Erythroblast (primary cell): ENCODE results near the gene GNG7.

Source experiments
- GATA1 ChIP-seq: IDR thresholded peaks from 2 replicates; pipeline ENCODE4 v1.6.1; 2011; ENCODE audit warnings: low read depth, mild to moderate bottlenecking, control low read depth, low read length, moderate library complexity
- POLR2A ChIP-seq: IDR thresholded peaks from 2 replicates; pipeline ENCODE4 v1.6.1; 2011; ENCODE audit warnings: mild to moderate bottlenecking, low read length

DNA sequence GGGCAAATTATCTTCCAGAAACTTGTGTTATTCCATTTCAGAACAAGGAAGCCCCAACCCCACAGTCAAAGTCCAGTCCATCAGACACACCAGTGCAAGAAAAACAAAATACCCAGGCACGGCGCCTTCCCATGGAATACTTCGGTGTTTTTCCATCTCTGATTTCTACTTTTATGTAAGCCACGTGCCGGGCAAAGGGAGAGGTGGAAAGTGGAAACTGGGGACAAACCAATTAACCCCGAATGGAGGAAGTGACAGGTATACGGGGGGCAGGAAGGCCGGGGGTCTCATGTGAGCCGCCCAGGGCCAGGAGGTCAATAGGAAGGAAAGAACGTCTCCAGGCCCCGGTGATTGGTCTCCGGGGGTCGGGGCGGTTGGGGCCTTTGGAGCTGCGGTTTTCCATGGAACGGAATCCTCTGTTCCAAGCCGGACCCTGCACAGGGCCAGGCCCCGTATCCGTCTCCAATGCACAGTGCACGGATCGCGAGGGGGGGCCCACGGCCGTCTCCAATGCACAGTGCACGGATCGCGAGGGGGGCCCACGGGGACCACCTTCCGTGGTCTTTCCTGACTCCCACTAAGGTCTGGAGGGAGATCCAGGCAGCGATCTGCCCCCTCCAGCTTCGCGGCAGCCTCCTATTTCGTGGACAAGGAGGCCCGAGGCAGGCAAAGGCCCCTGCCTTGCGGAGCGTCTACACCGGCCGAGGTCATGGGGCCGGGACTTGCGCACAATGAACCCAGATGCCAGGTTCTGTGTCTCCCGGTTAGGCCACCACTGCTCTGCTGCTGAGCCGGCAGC is 146.9 kb downstream of the GNG7 start:
- TF ChIP-seq POLR2A (no peak), GATA1 (no peak)
